Parathyroid adenoma (tissue), 2 donors: ENCODE measurements around the gene CDK8.

Source experiments
- H2AFZ ChIP-seq: fragments of 300-600 bp; sonication (generic); one replicate; pipeline ENCODE4 v1.7.0; 2017; ENCODE audit warnings: antibody characterized with exemption, mild to moderate bottlenecking
- H3K27ac ChIP-seq: fragments of 300-600 bp; sonication (generic); one replicate; pipeline ENCODE4 v1.7.0; 2017
- H3K27me3 ChIP-seq: fragments of 300-600 bp; sonication (generic); one replicate; pipeline ENCODE4 v1.7.0; 2017; ENCODE audit warnings: low read length; ENCODE audit not compliant: control insufficient read depth, insufficient read depth
- H3K36me3 ChIP-seq: fragments of 300-600 bp; sonication (generic); one replicate; pipeline ENCODE4 v1.7.0; 2017; ENCODE audit warnings: low read length; ENCODE audit not compliant: control insufficient read depth, insufficient read depth
- H3K4me1 ChIP-seq: fragments of 300-600 bp; sonication (generic); one replicate; pipeline ENCODE4 v1.7.0; 2017; ENCODE audit warnings: control low read depth
- H3K4me2 ChIP-seq: fragments of 300-600 bp; sonication (generic); one replicate; pipeline ENCODE4 v1.7.0; 2017; ENCODE audit warnings: low read length
- H3K4me3 ChIP-seq: fragments of 300-600 bp; sonication (generic); one replicate; pipeline ENCODE4 v1.7.0; 2017; ENCODE audit warnings: low read depth, low read length
- H3K79me2 ChIP-seq: fragments of 300-600 bp; sonication (generic); one replicate; pipeline ENCODE4 v1.7.0; 2017; ENCODE audit warnings: control low read depth
- H3K9ac ChIP-seq: fragments of 300-600 bp; sonication (generic); one replicate; pipeline ENCODE4 v1.7.0; 2017; ENCODE audit warnings: mild to moderate bottlenecking
- H3K9me3 ChIP-seq: fragments of 300-600 bp; sonication (generic); one replicate; pipeline ENCODE4 v1.7.0; 2017; ENCODE audit warnings: low read length; ENCODE audit not compliant: control insufficient read depth
- CTCF ChIP-seq: fragments of 300-600 bp; sonication (generic); IDR thresholded peaks from one replicate; pipeline ENCODE4 v1.7.0; 2017; ENCODE audit warnings: antibody characterized with exemption, mild to moderate bottlenecking
- donor health status: primary hyperparathyroidism.

CDK8 gene

GRCh38 chr13:26440111-26440510 lies 186.2 kb downstream of the CDK8 start:
- Histone ChIP-seq H3K9me3 (no peaks in the 10 kb centered on the region), H3K36me3 (peaks cover 3% of the 10 kb centered on the region), H3K9ac (no peak overlapping the region), H2AFZ (no peak overlapping the region), H3K27me3 (no peaks in the 10 kb centered on the region), H3K4me2 (no peak overlapping the region), H3K4me3 (no peak overlapping the region), H3K79me2 (no peaks in the 10 kb centered on the region), H3K4me1 (no peaks in the 10 kb centered on the region), H3K27ac (no peak overlapping the region)
- no peak for TF ChIP-seq CTCF

- Histone ChIP-seq H3K79me2 (no peaks in the 10 kb centered on the region), H2AFZ (no peak overlapping the region), H3K27me3 (no peaks in the 10 kb centered on the region), H3K4me1 (no peaks in the 10 kb centered on the region), H3K9me3 (no peaks in the 10 kb centered on the region), H3K36me3 (peaks cover 5% of the 10 kb centered on the region), H3K27ac (no peak overlapping the region), H3K9ac (no peak overlapping the region), H3K4me3 (no peak overlapping the region), H3K4me2 (no peak overlapping the region)
- TF ChIP-seq CTCF = no peak
Observed at GRCh38 chr13:26441476-26441875, 187.5 kb downstream of the CDK8 start.

GRCh38 chr13:26442541-26442940 lies 188.6 kb downstream of the CDK8 start:
- no peak for TF ChIP-seq CTCF
- Histone ChIP-seq H3K9ac (no peak overlapping the region), H3K27ac (no peak overlapping the region), H2AFZ (no peak overlapping the region), H3K27me3 (no peaks in the 10 kb centered on the region), H3K36me3 (peaks cover 2% of the 10 kb centered on the region), H3K9me3 (no peaks in the 10 kb centered on the region), H3K79me2 (no peaks in the 10 kb centered on the region), H3K4me3 (no peak overlapping the region), H3K4me1 (no peaks in the 10 kb centered on the region), H3K4me2 (no peak overlapping the region)

- Histone ChIP-seq H2AFZ (no peak overlapping the region), H3K9me3 (no peaks in the 10 kb centered on the region), H3K27me3 (no peaks in the 10 kb centered on the region), H3K4me3 (no peak overlapping the region), H3K9ac (no peak overlapping the region), H3K4me2 (no peak overlapping the region), H3K36me3 (peaks cover 2% of the 10 kb centered on the region), H3K4me1 (no peaks in the 10 kb centered on the region), H3K27ac (no peak overlapping the region), H3K79me2 (no peaks in the 10 kb centered on the region)
- TF ChIP-seq CTCF = no peak
Observed at GRCh38 chr13:26445092-26445491, 191.2 kb downstream of the CDK8 start.

- H3K4me2 ChIP-seq = no peak overlapping the region
- H3K4me3 ChIP-seq = no peak overlapping the region
- TF ChIP-seq CTCF = no peak
- H3K4me1 ChIP-seq = no peaks in the 10 kb centered on the region
- no peak overlapping the region for H3K9ac ChIP-seq
- no peaks in the 10 kb centered on the region for H3K79me2 ChIP-seq
- no peak overlapping the region for H3K27ac ChIP-seq
- no peaks in the 10 kb centered on the region for H3K27me3 ChIP-seq
- H3K9me3 ChIP-seq = no peaks in the 10 kb centered on the region
- H3K36me3 ChIP-seq = peaks cover 2% of the 10 kb centered on the region
- no peak overlapping the region for H2AFZ ChIP-seq
Observed at GRCh38 chr13:26446751-26447150, 192.8 kb downstream of the CDK8 start.
